H9 (cell line): ENCODE measurements around the gene ZNF577. TPM values are rescaled to one million over a fixed set of nuclear protein-coding genes. Genes with fewer than 3 reads are reported as not detected.

Experiments used
- DNase-seq: peaks from one replicate; pipeline ENCODE4 v3.0.0-alpha.2; 2017
- H2AFZ ChIP-seq: one replicate; pipeline ENCODE4 v1.6.1; 2013; ENCODE audit warnings: mild to moderate bottlenecking, low read length, control low read depth, moderate library complexity
- H2AK5ac ChIP-seq: 2 replicates; pipeline ENCODE4 v1.6.1; 2013; ENCODE audit warnings: low read length, control low read depth, mixed read lengths; ENCODE audit not compliant: insufficient read length
- H2BK120ac ChIP-seq: one replicate; pipeline ENCODE4 v1.6.1; 2013; ENCODE audit warnings: low read depth, mild to moderate bottlenecking, low read length, control low read depth, inconsistent platforms; ENCODE audit not compliant: poor library complexity, severe bottlenecking
- H2BK12ac ChIP-seq: 2 replicates; pipeline ENCODE4 v1.6.1; 2013; ENCODE audit warnings: low read length, control low read depth, mixed read lengths, low read depth; ENCODE audit not compliant: insufficient read length
- H2BK15ac ChIP-seq: 2 replicates; pipeline ENCODE4 v1.6.1; 2013; ENCODE audit warnings: low read depth, low read length, control low read depth
- H2BK20ac ChIP-seq: one replicate; pipeline ENCODE4 v1.6.1; 2013; ENCODE audit warnings: low read depth, mild to moderate bottlenecking, low read length, control low read depth, inconsistent platforms; ENCODE audit not compliant: poor library complexity, severe bottlenecking
- H2BK5ac ChIP-seq: 2 replicates; pipeline ENCODE4 v1.6.1; 2013; ENCODE audit warnings: low read length, control low read depth, mixed read lengths; ENCODE audit not compliant: insufficient read length
- H3K14ac ChIP-seq: 2 replicates; pipeline ENCODE4 v1.6.1; 2013; ENCODE audit warnings: low read length, control low read depth; ENCODE audit not compliant: insufficient read depth
- H3K18ac ChIP-seq: 2 replicates; pipeline ENCODE4 v1.6.1; 2013; ENCODE audit warnings: low read depth, mild to moderate bottlenecking, mixed read lengths, low read length, control low read depth; ENCODE audit not compliant: insufficient read length
- H3K23ac ChIP-seq: 2 replicates; pipeline ENCODE4 v1.6.1; 2013; ENCODE audit warnings: low read length, control low read depth, mixed read lengths, low read depth; ENCODE audit not compliant: insufficient read length
- H3K23me2 ChIP-seq: 2 replicates; pipeline ENCODE4 v1.6.1; 2013; ENCODE audit warnings: low read depth, mild to moderate bottlenecking, mixed read lengths, low read length, control low read depth; ENCODE audit not compliant: insufficient read length, poor library complexity, severe bottlenecking
- H3K27ac ChIP-seq: 2 replicates; pipeline ENCODE4 v1.5.1; 2013; ENCODE audit warnings: low read length, control low read depth, mixed read lengths, low read depth; ENCODE audit not compliant: insufficient read length
- H3K27me3 ChIP-seq: 2 replicates; pipeline ENCODE4 v1.6.1; 2013; ENCODE audit warnings: low read length, control low read depth, inconsistent platforms; ENCODE audit not compliant: insufficient read depth
- H3K4ac ChIP-seq: 2 replicates; pipeline ENCODE4 v1.6.1; 2013; ENCODE audit warnings: low read depth, mild to moderate bottlenecking, control low read depth, inconsistent platforms, low read length, moderate library complexity
- H3K4me1 ChIP-seq: 2 replicates; pipeline ENCODE4 v1.6.1; 2013; ENCODE audit warnings: low read length, control low read depth, inconsistent platforms; ENCODE audit not compliant: insufficient read depth
- H3K4me2 ChIP-seq: 2 replicates; pipeline ENCODE4 v1.6.1; 2013; ENCODE audit warnings: low read length, control low read depth, mixed read lengths; ENCODE audit not compliant: insufficient read length, insufficient read depth
- H3K56ac ChIP-seq: 2 replicates; pipeline ENCODE4 v1.6.1; 2013; ENCODE audit warnings: low read depth, mild to moderate bottlenecking, mixed read lengths, low read length, control low read depth; ENCODE audit not compliant: insufficient read length
- H3K79me1 ChIP-seq: 2 replicates; pipeline ENCODE4 v1.6.1; 2013; ENCODE audit warnings: low read depth, mild to moderate bottlenecking, moderate library complexity, low read length, control low read depth, inconsistent platforms; ENCODE audit not compliant: insufficient read depth, poor library complexity, severe bottlenecking
- H3K79me2 ChIP-seq: 2 replicates; pipeline ENCODE4 v1.6.1; 2013; ENCODE audit warnings: low read length, control low read depth, inconsistent platforms; ENCODE audit not compliant: insufficient read depth
- H3K9ac ChIP-seq: 2 replicates; pipeline ENCODE4 v1.6.1; 2013; ENCODE audit warnings: low read length, control low read depth, mixed read lengths; ENCODE audit not compliant: insufficient read length; ENCODE audit errors: extremely low read depth
- H3K9me3 ChIP-seq: one replicate; pipeline ENCODE4 v1.6.1; 2013; ENCODE audit warnings: low read depth, low read length, inconsistent platforms; ENCODE audit not compliant: control insufficient read depth
- H3T11ph ChIP-seq: one replicate; pipeline ENCODE4 v1.6.1; 2013; ENCODE audit warnings: mild to moderate bottlenecking, low read length, control low read depth, inconsistent platforms
- H4K20me1 ChIP-seq: one replicate; pipeline ENCODE4 v1.6.1; 2013; ENCODE audit not compliant: control insufficient read depth, insufficient read length, insufficient read depth
- H4K5ac ChIP-seq: 2 replicates; pipeline ENCODE4 v1.6.1; 2013; ENCODE audit warnings: low read depth, mild to moderate bottlenecking, mixed read lengths, low read length, control low read depth; ENCODE audit not compliant: insufficient read length
- H4K8ac ChIP-seq: replicated peaks from 2 replicates; pipeline ENCODE4 v1.6.1; 2013; ENCODE audit warnings: low read length, control low read depth, mixed read lengths, low read depth; ENCODE audit not compliant: insufficient read length
- H4K91ac ChIP-seq: 2 replicates; pipeline ENCODE4 v1.6.1; 2013; ENCODE audit warnings: low read depth, mild to moderate bottlenecking, moderate library complexity, mixed read lengths, low read length, control low read depth; ENCODE audit not compliant: insufficient read length
- H3K27ac Mint-ChIP-seq, 3 experiments: 2 replicates in 2 of 3; 3 replicates in 1 of 3; pipeline ENCODE4 v1.8.0; 2020 to 2021; ENCODE audit warnings: mixed read lengths in 3 of 3, mild to moderate bottlenecking in 1 of 3, moderate library complexity in 1 of 3
- H3K27me3 Mint-ChIP-seq: 2 replicates; pipeline ENCODE4 v1.8.0; 2021; ENCODE audit warnings: low read depth, mild to moderate bottlenecking, moderate library complexity, mixed read lengths
- H3K36me3 Mint-ChIP-seq, 3 experiments: 2 replicates in 2 of 3; 3 replicates in 1 of 3; pipeline ENCODE4 v1.8.0; 2020 to 2021; ENCODE audit warnings: low read depth in 3 of 3, mixed read lengths in 3 of 3; ENCODE audit not compliant: insufficient read depth in 1 of 3
- H3K4me1 Mint-ChIP-seq, 2 experiments: 2 replicates each; pipeline ENCODE4 v1.8.0; 2020; ENCODE audit warnings: mixed read lengths in 2 of 2
- H3K4me3 Mint-ChIP-seq, 2 experiments: 2 replicates in 1 of 2; 3 replicates in 1 of 2; pipeline ENCODE4 v1.8.0; 2020 to 2021; ENCODE audit warnings: mild to moderate bottlenecking in 2 of 2, mixed read lengths in 2 of 2, moderate library complexity in 1 of 2
- H3K9me3 Mint-ChIP-seq, 2 experiments: 2 replicates in 1 of 2; 3 replicates in 1 of 2; pipeline ENCODE4 v1.8.0; 2020; ENCODE audit warnings: mild to moderate bottlenecking in 2 of 2, mixed read lengths in 2 of 2, moderate library complexity in 1 of 2
- WGBS: extraction: QIAGEN DNeasy Blood & Tissue Kit; methylation state at CpG from one replicate; pipeline ENCODE4 v1.1.7; 2013; ENCODE audit warnings: missing lambda C conversion rate, low lambda C conversion rate, mixed read lengths; ENCODE audit not compliant: insufficient read length; ENCODE audit errors: extremely low coverage; 5-methylcytosine and 5-hydroxymethylcytosine counted together
- total RNA-seq: library from RNA; stranded (reverse); gene quantifications from 2 replicates; pipeline ENCODE4 v1.2.1, GENCODE V29; 2021
- TF ChIP-seq, protein P1 (sequence below): fragments of 200-600 bp; sonication (generic); conservative IDR thresholded peaks from 3 replicates; pipeline ENCODE4 v1.8.0; 2021; ENCODE audit warnings: antibody characterized with exemption, mild to moderate bottlenecking

Gene ZNF577
- total RNA-seq, 1 experiment from 2014 or later, result 42.1 TPM

DNA sequence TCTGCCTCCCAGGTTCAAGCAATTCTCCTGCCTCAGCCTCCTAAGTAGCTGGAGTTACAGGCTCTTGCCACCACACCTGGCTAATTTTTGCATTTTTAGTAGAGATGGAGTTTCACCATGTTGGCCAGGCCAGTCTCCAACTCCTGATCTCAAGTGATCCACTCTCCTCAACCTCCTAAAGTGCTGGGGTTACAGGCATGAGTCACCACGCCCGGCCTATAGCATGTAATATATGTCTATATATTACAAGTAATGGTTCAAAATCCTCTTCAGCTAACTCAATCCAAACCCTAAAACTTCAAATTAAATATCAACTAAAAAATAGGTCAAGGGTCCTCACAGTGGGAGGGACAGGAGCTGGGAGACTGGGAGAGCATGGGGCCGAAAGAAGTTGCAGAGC, 64.8 kb downstream of the ZNF577 start:
- Histone ChIP-seq H2BK5ac (no peak overlapping the region), H4K5ac (no peak overlapping the region), H2BK15ac (no peak overlapping the region), H3K9ac (no peak overlapping the region), H3K14ac (no peak overlapping the region), H2BK12ac (no peak overlapping the region), H3K27ac (no peak overlapping the region), H3K18ac (no peak overlapping the region), H3K79me2 (no peaks in the 10 kb centered on the region), H2AFZ (no peak overlapping the region), H2AK5ac (no peak overlapping the region), H2BK120ac (no peak overlapping the region), H3K4me2 (no peak overlapping the region), H4K91ac (no peak overlapping the region), H4K20me1 (no peaks in the 10 kb centered on the region), H3K79me1 (no peaks in the 10 kb centered on the region), H3K23me2 (no peaks in the 10 kb centered on the region), H3K23ac (no peak overlapping the region), H3K56ac (no peak overlapping the region), H4K8ac (no peak overlapping the region), H3T11ph (no peak overlapping the region), H3K4ac (no peak overlapping the region), H3K9me3 (peaks cover 22% of the 10 kb centered on the region), H2BK20ac (no peak overlapping the region), H3K27me3 (no peaks in the 10 kb centered on the region), H3K4me1 (no peaks in the 10 kb centered on the region)
- WGBS, result no CpG with 5 or more reads among the region's 3 CpGs
- H3K36me3 Mint-ChIP-seq, result peaks cover 0 to 26% (median 5%) of the 10 kb centered on the region in 3 experiments; a peak in 6 of 7 replicates
- no peak overlapping the region for H3K27ac Mint-ChIP-seq
- peaks cover 2% of the 10 kb centered on the region; the same call in 1 of the 2 replicates for H3K27me3 Mint-ChIP-seq
- TF ChIP-seq, protein P1, sequence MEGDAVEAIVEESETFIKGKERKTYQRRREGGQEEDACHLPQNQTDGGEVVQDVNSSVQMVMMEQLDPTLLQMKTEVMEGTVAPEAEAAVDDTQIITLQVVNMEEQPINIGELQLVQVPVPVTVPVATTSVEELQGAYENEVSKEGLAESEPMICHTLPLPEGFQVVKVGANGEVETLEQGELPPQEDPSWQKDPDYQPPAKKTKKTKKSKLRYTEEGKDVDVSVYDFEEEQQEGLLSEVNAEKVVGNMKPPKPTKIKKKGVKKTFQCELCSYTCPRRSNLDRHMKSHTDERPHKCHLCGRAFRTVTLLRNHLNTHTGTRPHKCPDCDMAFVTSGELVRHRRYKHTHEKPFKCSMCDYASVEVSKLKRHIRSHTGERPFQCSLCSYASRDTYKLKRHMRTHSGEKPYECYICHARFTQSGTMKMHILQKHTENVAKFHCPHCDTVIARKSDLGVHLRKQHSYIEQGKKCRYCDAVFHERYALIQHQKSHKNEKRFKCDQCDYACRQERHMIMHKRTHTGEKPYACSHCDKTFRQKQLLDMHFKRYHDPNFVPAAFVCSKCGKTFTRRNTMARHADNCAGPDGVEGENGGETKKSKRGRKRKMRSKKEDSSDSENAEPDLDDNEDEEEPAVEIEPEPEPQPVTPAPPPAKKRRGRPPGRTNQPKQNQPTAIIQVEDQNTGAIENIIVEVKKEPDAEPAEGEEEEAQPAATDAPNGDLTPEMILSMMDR, result no peak
- H3K4me1 Mint-ChIP-seq, result no peaks in the 10 kb centered on the region
- H3K4me3 Mint-ChIP-seq, result no peak overlapping the region
- DNase-seq, result no peak
- peaks cover 96 to 97% of the 10 kb centered on the region in 2 experiments for H3K9me3 Mint-ChIP-seq
